ENCODE data around the gene KAZN.

DNA sequence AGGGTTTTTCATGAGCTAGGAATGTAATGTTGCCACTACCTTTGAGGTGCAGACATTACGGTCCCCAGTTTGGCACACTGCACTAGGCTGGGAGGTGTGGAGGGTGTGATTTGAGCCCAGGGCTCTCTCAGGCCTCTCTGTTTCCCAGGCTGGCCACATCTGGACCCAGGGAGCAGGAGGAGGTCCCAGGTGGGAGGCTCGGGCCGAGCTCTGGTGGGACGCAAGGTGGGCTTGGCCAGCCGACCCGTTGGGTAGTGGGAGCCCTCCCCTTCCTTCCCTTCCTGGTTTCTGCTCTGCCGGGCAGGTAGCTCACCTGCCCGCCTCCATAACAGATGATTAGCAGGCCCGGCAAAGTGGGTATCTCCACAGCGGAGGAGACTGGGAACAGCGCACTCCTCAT, 408.9 kb downstream of the KAZN start:
- TF ChIP-seq CTCF (conservative IDR thresholded peaks at IDR 0.05 in 1 of 2, IDR thresholded peaks at IDR 0.05 in 1 of 2; ENCODE audit: low read depth in 1 of 2, low read length in 2 of 2) = no peak
- no peak for TF ChIP-seq EZH2 (IDR thresholded peaks at IDR 0.05; ENCODE audit: low read length, missing control alignments)

Measured in fibroblast of lung (primary cell).